ENCODE measurements around the gene CLSTN2.

DNA sequence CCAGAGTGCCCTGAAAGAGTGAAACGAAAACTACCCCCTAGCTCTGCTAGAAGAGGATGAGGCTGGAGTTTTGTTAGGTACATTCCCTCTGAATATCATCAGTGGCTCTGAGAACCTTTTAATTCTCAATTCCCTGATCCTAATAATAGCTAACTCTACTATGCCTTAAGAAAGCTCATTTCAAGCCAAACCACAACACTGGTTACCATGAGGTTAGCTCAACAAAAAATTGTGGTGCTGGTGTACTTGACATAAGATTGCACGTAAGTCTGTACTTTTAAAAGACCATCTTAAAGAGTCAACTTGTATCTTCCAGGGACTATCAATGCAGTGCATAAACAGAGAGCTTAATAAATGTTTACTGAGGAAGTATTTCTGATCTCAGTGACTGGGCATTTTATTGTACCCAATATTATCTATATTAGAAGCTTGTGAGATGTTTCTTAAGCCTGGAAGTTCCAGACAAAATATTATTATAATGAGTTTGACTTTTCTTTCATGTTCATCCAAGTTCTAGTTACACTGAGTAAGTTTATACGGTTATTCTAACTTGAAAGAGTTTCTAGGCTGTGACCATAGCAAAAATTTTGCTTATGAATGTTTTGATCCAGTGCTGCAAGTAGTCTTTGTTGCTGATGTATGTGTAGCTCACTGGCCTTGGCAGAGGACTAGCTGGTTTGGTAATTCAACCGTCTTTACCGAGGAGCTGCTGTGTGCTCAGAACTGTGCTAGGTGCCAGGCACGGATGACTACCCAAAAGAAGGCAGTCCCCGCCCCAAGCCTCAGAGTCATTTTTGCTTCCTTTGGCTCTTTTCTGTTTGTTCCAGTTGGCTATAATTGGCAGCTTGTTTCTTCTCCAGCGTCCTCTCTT lies 408.5 kb downstream of the CLSTN2 start:
- no peak for TF ChIP-seq POLR2A (IDR thresholded peaks at IDR 0.05)
- TF ChIP-seq, protein P1, sequence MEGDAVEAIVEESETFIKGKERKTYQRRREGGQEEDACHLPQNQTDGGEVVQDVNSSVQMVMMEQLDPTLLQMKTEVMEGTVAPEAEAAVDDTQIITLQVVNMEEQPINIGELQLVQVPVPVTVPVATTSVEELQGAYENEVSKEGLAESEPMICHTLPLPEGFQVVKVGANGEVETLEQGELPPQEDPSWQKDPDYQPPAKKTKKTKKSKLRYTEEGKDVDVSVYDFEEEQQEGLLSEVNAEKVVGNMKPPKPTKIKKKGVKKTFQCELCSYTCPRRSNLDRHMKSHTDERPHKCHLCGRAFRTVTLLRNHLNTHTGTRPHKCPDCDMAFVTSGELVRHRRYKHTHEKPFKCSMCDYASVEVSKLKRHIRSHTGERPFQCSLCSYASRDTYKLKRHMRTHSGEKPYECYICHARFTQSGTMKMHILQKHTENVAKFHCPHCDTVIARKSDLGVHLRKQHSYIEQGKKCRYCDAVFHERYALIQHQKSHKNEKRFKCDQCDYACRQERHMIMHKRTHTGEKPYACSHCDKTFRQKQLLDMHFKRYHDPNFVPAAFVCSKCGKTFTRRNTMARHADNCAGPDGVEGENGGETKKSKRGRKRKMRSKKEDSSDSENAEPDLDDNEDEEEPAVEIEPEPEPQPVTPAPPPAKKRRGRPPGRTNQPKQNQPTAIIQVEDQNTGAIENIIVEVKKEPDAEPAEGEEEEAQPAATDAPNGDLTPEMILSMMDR (IDR thresholded peaks at IDR 0.05), result no peak

All from prostate gland (tissue), 2 donors.